Astrocyte (in vitro differentiated cells and primary cell): ENCODE results near the gene SEMA4B.

ENCODE experiments used
- EZH2 ChIP-seq: IDR thresholded peaks from 2 replicates; pipeline ENCODE4 v1.6.1; 2012; ENCODE audit warnings: mild to moderate bottlenecking, low read length, inconsistent platforms; ENCODE audit not compliant: insufficient read depth
- TF ChIP-seq, protein P1 (sequence below): IDR thresholded peaks from 2 replicates; pipeline ENCODE4 v1.5.1; 2011; ENCODE audit warnings: low read depth, mild to moderate bottlenecking, inconsistent platforms, low read length, moderate library complexity; ENCODE audit not compliant: insufficient read depth

DNA sequence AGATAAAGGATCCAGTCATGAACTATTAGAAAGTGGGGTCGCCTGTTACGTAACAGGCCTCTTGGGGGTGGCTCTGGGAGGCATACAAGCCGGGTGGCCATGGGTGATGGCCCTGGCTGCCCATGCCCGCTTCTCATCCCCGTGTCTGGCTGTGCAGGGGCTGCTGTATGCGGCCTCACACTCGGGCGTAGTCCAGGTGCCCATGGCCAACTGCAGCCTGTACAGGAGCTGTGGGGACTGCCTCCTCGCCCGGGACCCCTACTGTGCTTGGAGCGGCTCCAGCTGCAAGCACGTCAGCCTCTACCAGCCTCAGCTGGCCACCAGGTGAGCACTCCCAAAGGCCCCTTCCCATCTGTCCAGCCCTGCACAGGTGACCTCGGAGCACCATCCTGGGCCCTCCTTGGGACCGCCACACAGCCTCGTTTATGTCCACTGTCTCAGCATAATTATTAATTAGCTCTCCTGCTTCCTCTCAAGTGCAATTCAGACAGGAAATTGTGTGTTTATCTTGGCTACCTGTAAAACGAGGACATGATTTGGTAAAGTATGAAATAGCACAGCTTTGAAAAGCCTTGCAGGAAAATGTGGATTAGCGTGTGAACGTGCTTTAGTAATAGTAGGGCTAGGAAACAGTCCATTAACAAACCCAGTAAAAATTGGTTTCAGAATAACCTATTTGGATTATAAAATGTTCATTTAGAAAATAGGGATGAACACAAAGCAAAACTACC lies 24.5 kb downstream of the SEMA4B start:
- no peak for TF ChIP-seq EZH2
- TF ChIP-seq, protein P1, sequence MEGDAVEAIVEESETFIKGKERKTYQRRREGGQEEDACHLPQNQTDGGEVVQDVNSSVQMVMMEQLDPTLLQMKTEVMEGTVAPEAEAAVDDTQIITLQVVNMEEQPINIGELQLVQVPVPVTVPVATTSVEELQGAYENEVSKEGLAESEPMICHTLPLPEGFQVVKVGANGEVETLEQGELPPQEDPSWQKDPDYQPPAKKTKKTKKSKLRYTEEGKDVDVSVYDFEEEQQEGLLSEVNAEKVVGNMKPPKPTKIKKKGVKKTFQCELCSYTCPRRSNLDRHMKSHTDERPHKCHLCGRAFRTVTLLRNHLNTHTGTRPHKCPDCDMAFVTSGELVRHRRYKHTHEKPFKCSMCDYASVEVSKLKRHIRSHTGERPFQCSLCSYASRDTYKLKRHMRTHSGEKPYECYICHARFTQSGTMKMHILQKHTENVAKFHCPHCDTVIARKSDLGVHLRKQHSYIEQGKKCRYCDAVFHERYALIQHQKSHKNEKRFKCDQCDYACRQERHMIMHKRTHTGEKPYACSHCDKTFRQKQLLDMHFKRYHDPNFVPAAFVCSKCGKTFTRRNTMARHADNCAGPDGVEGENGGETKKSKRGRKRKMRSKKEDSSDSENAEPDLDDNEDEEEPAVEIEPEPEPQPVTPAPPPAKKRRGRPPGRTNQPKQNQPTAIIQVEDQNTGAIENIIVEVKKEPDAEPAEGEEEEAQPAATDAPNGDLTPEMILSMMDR: no peak
